ENCODE results near the gene SNX9. TPM values are rescaled to one million over a fixed set of nuclear protein-coding genes. Genes with fewer than 3 reads are reported as not detected.

SNX9 gene
- polyA plus RNA-seq, 1 donor from 2014 or later = 7.0 TPM

DNA sequence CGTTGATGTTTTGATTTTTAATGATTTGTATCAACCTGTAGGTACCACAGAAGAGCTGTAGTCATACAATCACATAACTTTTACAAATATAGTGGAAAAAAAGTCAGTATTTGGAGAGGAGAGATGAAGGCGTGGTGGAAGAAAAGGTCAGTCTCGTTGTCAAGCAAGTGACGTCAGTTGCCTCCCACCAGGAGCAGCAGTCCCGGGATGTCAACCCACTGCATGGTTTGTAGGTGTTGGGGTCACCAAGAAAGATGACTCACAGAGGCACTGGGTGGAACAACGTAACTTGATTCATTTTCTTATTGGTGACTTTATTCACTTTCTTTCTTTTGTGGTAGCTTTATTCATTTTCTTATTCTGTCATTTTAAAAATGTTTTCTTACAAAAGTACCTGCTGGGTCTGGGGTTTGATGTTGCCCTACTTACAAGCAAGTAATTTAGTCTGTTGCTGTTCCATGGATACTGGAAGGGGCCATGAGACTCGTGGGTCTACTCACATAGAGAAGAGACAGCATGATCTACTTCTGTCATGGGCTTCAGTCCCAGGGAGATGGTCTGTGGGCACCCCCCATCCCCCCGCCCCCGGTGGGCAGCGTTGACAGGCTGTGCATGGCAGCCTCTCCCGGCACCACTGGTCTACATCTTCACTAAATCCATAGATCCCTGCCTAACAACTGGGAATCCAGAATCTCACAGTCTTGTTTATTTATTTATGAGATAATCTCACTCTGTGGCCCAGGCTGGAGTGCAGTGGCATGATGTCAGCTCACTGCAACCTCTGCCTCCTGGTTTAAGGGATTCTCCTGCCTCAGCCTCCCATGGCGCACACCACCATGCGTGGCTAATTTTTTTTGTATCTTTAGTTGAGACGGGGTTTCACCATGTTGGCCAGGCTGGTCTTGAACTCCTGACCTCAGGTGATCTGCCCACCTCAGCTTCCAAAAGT, 122.2 kb downstream of the SNX9 start:
- Histone ChIP-seq H3K36me3 (ENCODE audit: insufficient read depth, low read length) (peaks cover 7% of the 10 kb centered on the region), H3F3A (ENCODE audit: insufficient read depth, low read length, poor library complexity, severe bottlenecking) (no peaks in the 10 kb centered on the region), H3K4me2 (ENCODE audit: low read length) (no peak overlapping the region), H3K79me2 (replicated peaks; ENCODE audit: insufficient read depth, low read length) (no peaks in the 10 kb centered on the region), H4K20me1 (ENCODE audit: insufficient read depth) (no peaks in the 10 kb centered on the region), H3K9ac (ENCODE audit: low read length) (no peak overlapping the region), H2AFZ (ENCODE audit: low read depth, low read length) (no peak overlapping the region), H3K27ac (ENCODE audit: low read length) (no peak overlapping the region), H3K4me3 (ENCODE audit: low read length) (no peak overlapping the region), H3K9me2 (ENCODE audit: insufficient read depth, low read length) (no peaks in the 10 kb centered on the region), H3K27me3 (ENCODE audit: insufficient read depth, low read depth, low read length) (no peaks in the 10 kb centered on the region), H3K9me3 (ENCODE audit: low read length) (peaks cover 4% of the 10 kb centered on the region)
- no peak for TF ChIP-seq POLR2AphosphoS5 (IDR thresholded peaks at IDR 0.05)
- no peak for TF ChIP-seq EP300 (conservative IDR thresholded peaks at IDR 0.05; ENCODE audit: poor library complexity, severe bottlenecking)
- no peak for TF ChIP-seq TAF1 (IDR thresholded peaks at IDR 0.05; ENCODE audit: low read depth)
- no peak for TF ChIP-seq MXI1 (conservative IDR thresholded peaks at IDR 0.05; ENCODE audit: poor library complexity, severe bottlenecking)
- no peak for TF ChIP-seq SMC3 (conservative IDR thresholded peaks at IDR 0.05; ENCODE audit: poor library complexity)
- TF ChIP-seq, protein P1, sequence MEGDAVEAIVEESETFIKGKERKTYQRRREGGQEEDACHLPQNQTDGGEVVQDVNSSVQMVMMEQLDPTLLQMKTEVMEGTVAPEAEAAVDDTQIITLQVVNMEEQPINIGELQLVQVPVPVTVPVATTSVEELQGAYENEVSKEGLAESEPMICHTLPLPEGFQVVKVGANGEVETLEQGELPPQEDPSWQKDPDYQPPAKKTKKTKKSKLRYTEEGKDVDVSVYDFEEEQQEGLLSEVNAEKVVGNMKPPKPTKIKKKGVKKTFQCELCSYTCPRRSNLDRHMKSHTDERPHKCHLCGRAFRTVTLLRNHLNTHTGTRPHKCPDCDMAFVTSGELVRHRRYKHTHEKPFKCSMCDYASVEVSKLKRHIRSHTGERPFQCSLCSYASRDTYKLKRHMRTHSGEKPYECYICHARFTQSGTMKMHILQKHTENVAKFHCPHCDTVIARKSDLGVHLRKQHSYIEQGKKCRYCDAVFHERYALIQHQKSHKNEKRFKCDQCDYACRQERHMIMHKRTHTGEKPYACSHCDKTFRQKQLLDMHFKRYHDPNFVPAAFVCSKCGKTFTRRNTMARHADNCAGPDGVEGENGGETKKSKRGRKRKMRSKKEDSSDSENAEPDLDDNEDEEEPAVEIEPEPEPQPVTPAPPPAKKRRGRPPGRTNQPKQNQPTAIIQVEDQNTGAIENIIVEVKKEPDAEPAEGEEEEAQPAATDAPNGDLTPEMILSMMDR (IDR thresholded peaks at IDR 0.05; ENCODE audit: poor library complexity, severe bottlenecking) = no peak
- no peak for TF ChIP-seq EZH2 (IDR thresholded peaks at IDR 0.05; ENCODE audit: borderline replicate concordance, insufficient read depth, low read length, poor library complexity, severe bottlenecking)
- TF ChIP-seq RAD21 (conservative IDR thresholded peaks at IDR 0.05) = no peak
- TF ChIP-seq, protein P2, sequence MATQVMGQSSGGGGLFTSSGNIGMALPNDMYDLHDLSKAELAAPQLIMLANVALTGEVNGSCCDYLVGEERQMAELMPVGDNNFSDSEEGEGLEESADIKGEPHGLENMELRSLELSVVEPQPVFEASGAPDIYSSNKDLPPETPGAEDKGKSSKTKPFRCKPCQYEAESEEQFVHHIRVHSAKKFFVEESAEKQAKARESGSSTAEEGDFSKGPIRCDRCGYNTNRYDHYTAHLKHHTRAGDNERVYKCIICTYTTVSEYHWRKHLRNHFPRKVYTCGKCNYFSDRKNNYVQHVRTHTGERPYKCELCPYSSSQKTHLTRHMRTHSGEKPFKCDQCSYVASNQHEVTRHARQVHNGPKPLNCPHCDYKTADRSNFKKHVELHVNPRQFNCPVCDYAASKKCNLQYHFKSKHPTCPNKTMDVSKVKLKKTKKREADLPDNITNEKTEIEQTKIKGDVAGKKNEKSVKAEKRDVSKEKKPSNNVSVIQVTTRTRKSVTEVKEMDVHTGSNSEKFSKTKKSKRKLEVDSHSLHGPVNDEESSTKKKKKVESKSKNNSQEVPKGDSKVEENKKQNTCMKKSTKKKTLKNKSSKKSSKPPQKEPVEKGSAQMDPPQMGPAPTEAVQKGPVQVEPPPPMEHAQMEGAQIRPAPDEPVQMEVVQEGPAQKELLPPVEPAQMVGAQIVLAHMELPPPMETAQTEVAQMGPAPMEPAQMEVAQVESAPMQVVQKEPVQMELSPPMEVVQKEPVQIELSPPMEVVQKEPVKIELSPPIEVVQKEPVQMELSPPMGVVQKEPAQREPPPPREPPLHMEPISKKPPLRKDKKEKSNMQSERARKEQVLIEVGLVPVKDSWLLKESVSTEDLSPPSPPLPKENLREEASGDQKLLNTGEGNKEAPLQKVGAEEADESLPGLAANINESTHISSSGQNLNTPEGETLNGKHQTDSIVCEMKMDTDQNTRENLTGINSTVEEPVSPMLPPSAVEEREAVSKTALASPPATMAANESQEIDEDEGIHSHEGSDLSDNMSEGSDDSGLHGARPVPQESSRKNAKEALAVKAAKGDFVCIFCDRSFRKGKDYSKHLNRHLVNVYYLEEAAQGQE (IDR thresholded peaks at IDR 0.05; ENCODE audit: borderline replicate concordance) = no peak

DNA sequence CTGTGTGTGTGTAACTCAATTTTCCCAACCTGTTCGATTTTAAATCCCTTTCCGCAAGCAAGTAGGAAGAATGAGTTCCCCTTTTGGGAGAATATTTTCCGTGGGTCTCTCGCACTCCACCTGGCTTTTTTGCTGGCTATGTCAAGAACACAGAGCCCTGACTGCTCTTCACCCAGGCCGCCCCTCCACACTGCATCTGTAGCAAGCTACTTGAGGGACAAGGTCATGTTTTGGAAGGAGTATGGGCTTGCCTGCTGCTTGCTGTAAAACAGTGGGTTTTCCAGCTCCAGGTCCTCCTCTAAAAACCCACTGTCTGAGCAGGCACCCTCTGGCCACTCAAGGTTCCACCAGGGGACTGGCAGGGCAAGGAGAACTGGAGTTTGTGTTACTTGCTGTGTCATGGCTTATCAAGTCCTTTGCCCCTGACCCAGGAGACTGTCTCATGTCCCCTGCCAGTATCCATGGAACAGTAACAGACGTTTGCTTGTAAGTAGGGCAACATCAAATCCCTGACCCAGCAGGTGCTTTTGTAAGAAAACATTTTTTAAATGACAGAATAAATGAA, 123.1 kb downstream of the SNX9 start:
- Histone ChIP-seq H4K20me1 (ENCODE audit: insufficient read depth) (no peaks in the 10 kb centered on the region), H3K79me2 (replicated peaks; ENCODE audit: insufficient read depth, low read length) (no peaks in the 10 kb centered on the region), H3K27me3 (ENCODE audit: insufficient read depth, low read depth, low read length) (no peaks in the 10 kb centered on the region), H3K4me3 (ENCODE audit: low read length) (no peak overlapping the region), H3K36me3 (ENCODE audit: insufficient read depth, low read length) (peaks cover 5% of the 10 kb centered on the region), H3K9me3 (ENCODE audit: low read length) (peaks cover 4% of the 10 kb centered on the region), H3K9ac (ENCODE audit: low read length) (no peak overlapping the region), H3K27ac (ENCODE audit: low read length) (no peak overlapping the region), H3K4me2 (ENCODE audit: low read length) (no peak overlapping the region), H3F3A (ENCODE audit: insufficient read depth, low read length, poor library complexity, severe bottlenecking) (no peaks in the 10 kb centered on the region), H3K9me2 (ENCODE audit: insufficient read depth, low read length) (no peaks in the 10 kb centered on the region), H2AFZ (ENCODE audit: low read depth, low read length) (no peak overlapping the region)
- TF ChIP-seq POLR2AphosphoS5 (IDR thresholded peaks at IDR 0.05) = no peak
- TF ChIP-seq, protein P1 (IDR thresholded peaks at IDR 0.05; ENCODE audit: poor library complexity, severe bottlenecking) = no peak
- TF ChIP-seq, protein P2 (IDR thresholded peaks at IDR 0.05; ENCODE audit: borderline replicate concordance) = no peak
- no peak for TF ChIP-seq EP300 (conservative IDR thresholded peaks at IDR 0.05; ENCODE audit: poor library complexity, severe bottlenecking)

All from neural cell (in vitro differentiated cells).